Lower leg skin (tissue), 4 donors: ENCODE measurements around the gene ANO2. TPM values are rescaled to one million over a fixed set of nuclear protein-coding genes. Genes with fewer than 3 reads are reported as not detected.

Source experiments
- DNase-seq, 2 donors: peaks; one replicate each; pipeline ENCODE4 v3.0.0-alpha.2; 2019; ENCODE audit warnings: low spot score in 2 of 2
- H3K4me3 ChIP-seq: fragments of 200-600 bp; sonication (generic); 2 replicates; pipeline ENCODE4 v1.5.1; 2017; ENCODE audit warnings: mild to moderate bottlenecking, low read depth; ENCODE audit not compliant: poor library complexity, severe bottlenecking
- CTCF ChIP-seq, 3 donors: fragments of 450-650 bp; IDR thresholded peaks; one replicate each; pipeline ENCODE4 v1.5.1; 2016; ENCODE audit warnings: antibody characterized with exemption in 3 of 3, mild to moderate bottlenecking in 3 of 3, moderate library complexity in 2 of 3
- POLR2A ChIP-seq, 2 donors: fragments of 450-650 bp; IDR thresholded peaks; one replicate each; pipeline ENCODE4 v1.6.1; 2016 to 2017; ENCODE audit warnings: antibody characterized with exemption in 2 of 2, mild to moderate bottlenecking in 1 of 2, moderate library complexity in 1 of 2
- WGBS, 2 donors: methylation state at CpG; one replicate each; pipeline ENCODE4 v1.1.5; 2018; 5-methylcytosine and 5-hydroxymethylcytosine counted together
- intact Hi-C: fragments of 100-400 bp; cut with DNase I; formaldehyde crosslinking; loops from one replicate; pipeline ENCODE4 v1.15.0; 2023; ENCODE audit warnings: low total_unique reads
- total RNA-seq, 4 donors: library from RNA; depleted of rRNA; stranded (reverse); fragments of >200 nt; gene quantifications; one replicate each; pipeline ENCODE4 v1.1.0, GENCODE V29; 2016

The ANO2 gene
- total RNA-seq, 4 donors from 2014 or later = 0.76 to 2.6 (median 1.8) TPM

DNA sequence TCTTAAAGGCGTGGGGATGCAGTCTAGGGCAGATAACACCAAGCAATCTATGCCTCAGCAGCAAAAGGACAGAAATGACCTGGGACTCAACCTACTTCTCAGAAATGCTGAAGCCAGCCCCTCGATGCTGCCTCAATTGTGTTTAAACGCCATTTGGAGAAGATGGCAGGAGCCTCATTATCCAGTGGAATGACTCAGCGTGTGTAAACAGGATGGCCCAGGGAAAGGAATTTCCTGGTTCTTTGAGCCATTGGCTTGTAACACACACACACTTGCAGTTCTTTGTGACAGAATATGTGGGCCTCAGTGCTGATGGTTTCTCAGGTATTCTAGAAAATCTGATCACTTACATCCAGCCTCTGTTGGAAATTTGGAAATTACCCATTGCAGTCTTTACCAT is 358.9 kb downstream of the ANO2 start:
- H3K4me3 ChIP-seq = no peak overlapping the region
- WGBS, 2 donors = 74% methylated on average over 4 of the region's 4 CpGs
- DNase-seq = no peak
- intact Hi-C loops = no loop called here
- TF ChIP-seq POLR2A (IDR thresholded peaks at IDR 0.05) (no peak), CTCF (IDR thresholded peaks at IDR 0.05) (no peak)

DNA sequence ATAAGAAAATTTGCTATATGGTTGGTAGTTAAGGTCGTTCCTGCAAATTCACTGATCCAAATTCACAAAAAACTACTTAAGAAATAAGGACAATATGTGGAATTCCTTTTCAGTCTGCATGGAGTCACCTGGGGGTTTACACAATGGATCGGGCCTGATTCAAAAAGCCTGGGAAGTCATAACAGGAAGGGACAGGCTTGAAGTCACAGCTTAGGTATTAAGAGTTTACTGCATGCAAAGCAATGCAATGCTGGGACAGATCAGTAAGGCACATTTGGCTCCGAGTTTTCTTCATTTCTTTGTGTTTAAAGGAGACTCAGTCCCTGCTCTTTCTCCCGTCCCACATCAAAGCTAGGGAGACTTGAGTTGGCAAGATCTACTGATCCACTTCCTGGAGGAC is 359.9 kb downstream of the ANO2 start:
- DNase-seq = no peak
- no peak for TF ChIP-seq CTCF (IDR thresholded peaks at IDR 0.05)
- TF ChIP-seq POLR2A (IDR thresholded peaks at IDR 0.05) = no peak
- no peak overlapping the region for H3K4me3 ChIP-seq
- intact Hi-C loops = no loop called here
- 74 to 77% methylated on average over 4 of the region's 4 CpGs for WGBS, 2 donors

- WGBS, 2 donors = 68 to 70% methylated on average over 9 of the region's 9 CpGs
- no peak overlapping the region for H3K4me3 ChIP-seq
- DNase-seq = no peak
- no peak for TF ChIP-seq POLR2A (IDR thresholded peaks at IDR 0.05)
- TF ChIP-seq CTCF (IDR thresholded peaks at IDR 0.05) = no peak
- intact Hi-C loops = no loop called here
These were observed 360.5 kb downstream of the ANO2 start for GRCh38 chr12:5584412-5585175.

DNA sequence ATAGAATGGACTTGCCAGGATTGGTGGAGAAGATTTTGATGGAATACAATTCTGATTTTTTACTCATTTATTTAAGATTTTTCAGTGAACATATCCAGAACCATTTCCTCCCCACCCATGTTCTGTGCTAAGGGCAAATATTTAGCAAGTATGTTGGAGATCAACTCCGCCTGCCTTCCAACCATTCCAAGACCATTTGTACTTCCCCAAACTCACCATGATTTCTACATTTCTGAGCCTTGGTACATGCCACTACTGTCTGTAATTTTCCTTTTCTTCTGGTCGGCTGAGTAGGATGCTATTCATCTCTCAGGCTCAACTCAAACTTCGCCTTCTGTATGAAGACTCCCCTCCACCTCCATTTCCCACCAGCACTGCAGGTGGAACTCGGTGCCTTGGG is 362.5 kb downstream of the ANO2 start:
- 91 to 92% methylated on average over 4 of the region's 4 CpGs for WGBS, 2 donors
- no peak overlapping the region for H3K4me3 ChIP-seq
- no peak for TF ChIP-seq POLR2A (IDR thresholded peaks at IDR 0.05)
- TF ChIP-seq CTCF (IDR thresholded peaks at IDR 0.05) = no peak
- intact Hi-C loops = no loop called here
- no peak for DNase-seq

DNA sequence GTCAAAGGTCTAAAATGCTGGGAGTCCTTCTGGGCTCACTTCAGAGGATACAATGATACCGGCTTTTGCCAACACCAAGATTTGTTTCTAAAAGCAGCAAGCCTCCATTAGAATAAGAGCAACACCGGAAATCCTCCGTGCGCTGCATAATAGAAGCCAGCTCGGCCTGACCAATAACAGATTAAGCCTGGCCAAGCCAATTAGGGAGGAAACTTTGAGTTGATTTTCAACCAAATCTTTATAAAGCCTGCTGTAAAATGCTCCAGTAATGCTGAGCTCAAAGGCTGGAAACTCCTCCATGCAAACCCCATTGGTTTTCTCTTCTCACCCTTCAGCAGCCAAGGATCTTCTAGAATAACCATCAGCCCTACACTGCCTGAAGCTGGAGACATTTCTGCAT is 363.0 kb downstream of the ANO2 start:
- no peak for TF ChIP-seq CTCF (IDR thresholded peaks at IDR 0.05)
- TF ChIP-seq POLR2A (IDR thresholded peaks at IDR 0.05) = no peak
- no peak overlapping the region for H3K4me3 ChIP-seq
- WGBS, 2 donors = 56 to 63% methylated on average over 5 of the region's 5 CpGs
- DNase-seq = no peak
- intact Hi-C loops = no loop called here

- WGBS, 2 donors = 53 to 67% methylated on average over 4 of the region's 4 CpGs
- intact Hi-C loops = no loop called here
- DNase-seq = no peak
- no peak overlapping the region for H3K4me3 ChIP-seq
- TF ChIP-seq CTCF (IDR thresholded peaks at IDR 0.05) = no peak
- no peak for TF ChIP-seq POLR2A (IDR thresholded peaks at IDR 0.05)
These were observed 363.4 kb downstream of the ANO2 start for GRCh38 chr12:5581616-5582015.
